Ovary (tissue), 3 donors: ENCODE data around the gene CYSTM1.

ENCODE experiments used
- EP300 ChIP-seq: sonication (generic); formaldehyde crosslinking; IDR thresholded peaks from one replicate; pipeline ENCODE4 v1.6.1; 2017; ENCODE audit warnings: antibody characterized with exemption
- POLR2A ChIP-seq: fragments of 450-650 bp; IDR thresholded peaks from one replicate; pipeline ENCODE4 v1.6.1; 2017; ENCODE audit warnings: antibody characterized with exemption, mild to moderate bottlenecking, moderate library complexity
- TF ChIP-seq, protein P1 (sequence below), 3 donors: fragments of 450-650 bp in 2 of 3; fragments of 200-600 bp in 1 of 3; IDR thresholded peaks; one replicate each; pipeline versions ENCODE4 v1.5.1 to v1.8.0; 2016 to 2022; ENCODE audit warnings: antibody characterized with exemption in 3 of 3, mild to moderate bottlenecking in 1 of 3
- donor health status: DM: no; HTN: no; CAD: no.

DNA sequence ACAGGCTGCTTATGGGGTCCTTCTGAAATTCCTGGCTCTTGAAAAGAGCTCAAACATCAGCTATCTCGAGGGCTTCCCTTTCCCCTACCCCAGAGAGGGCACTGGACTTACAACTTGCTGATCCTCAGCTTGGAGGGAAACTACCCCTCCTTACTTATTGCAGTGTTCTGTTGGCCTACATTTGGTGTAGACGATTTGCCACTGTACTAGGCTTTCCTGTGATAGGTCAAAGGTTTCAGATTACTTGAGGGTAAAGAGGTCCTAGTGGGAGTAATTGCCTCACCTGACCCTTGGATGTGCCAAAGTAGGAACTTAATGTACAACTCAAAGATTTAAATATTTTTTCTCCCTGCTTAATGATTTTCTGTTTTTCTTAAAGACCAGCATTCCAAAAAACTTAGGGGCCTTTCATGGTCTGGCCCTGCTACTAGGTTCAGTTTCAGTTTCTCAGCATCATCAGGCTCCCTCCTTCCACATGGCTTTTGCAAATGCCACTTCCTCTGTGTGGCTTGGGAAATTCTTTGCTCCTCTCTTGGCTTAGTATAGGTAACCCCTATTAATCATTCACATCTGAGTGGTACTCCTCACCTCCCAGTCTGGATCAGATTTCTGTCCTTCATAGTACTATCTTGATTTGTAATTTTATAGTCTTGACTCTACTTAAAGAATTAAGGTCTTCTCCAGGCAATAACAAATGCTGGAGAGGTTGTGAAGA lies 32.4 kb downstream of the CYSTM1 start:
- TF ChIP-seq, protein P1, sequence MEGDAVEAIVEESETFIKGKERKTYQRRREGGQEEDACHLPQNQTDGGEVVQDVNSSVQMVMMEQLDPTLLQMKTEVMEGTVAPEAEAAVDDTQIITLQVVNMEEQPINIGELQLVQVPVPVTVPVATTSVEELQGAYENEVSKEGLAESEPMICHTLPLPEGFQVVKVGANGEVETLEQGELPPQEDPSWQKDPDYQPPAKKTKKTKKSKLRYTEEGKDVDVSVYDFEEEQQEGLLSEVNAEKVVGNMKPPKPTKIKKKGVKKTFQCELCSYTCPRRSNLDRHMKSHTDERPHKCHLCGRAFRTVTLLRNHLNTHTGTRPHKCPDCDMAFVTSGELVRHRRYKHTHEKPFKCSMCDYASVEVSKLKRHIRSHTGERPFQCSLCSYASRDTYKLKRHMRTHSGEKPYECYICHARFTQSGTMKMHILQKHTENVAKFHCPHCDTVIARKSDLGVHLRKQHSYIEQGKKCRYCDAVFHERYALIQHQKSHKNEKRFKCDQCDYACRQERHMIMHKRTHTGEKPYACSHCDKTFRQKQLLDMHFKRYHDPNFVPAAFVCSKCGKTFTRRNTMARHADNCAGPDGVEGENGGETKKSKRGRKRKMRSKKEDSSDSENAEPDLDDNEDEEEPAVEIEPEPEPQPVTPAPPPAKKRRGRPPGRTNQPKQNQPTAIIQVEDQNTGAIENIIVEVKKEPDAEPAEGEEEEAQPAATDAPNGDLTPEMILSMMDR (IDR thresholded peaks at IDR 0.05) = no peak
- TF ChIP-seq POLR2A (no peak), EP300 (no peak)
